GM19467 (cell line): Measurements from ENCODE around the gene CAPS2.
"Not testable (repeated sequence)": the region's sequence is repeated elsewhere in the genome, so short reads cannot be mapped to it uniquely, and the experiment has no call there.

Experiments
- ATAC-seq: cut with Tn5 transposase; IDR thresholded peaks from one replicate; pipeline ENCODE4 v1.9.1; 2021; ENCODE audit warnings: mild to moderate bottlenecking, moderate library complexity; ENCODE audit not compliant: unreplicated experiment

The CAPS2 gene

DNA sequence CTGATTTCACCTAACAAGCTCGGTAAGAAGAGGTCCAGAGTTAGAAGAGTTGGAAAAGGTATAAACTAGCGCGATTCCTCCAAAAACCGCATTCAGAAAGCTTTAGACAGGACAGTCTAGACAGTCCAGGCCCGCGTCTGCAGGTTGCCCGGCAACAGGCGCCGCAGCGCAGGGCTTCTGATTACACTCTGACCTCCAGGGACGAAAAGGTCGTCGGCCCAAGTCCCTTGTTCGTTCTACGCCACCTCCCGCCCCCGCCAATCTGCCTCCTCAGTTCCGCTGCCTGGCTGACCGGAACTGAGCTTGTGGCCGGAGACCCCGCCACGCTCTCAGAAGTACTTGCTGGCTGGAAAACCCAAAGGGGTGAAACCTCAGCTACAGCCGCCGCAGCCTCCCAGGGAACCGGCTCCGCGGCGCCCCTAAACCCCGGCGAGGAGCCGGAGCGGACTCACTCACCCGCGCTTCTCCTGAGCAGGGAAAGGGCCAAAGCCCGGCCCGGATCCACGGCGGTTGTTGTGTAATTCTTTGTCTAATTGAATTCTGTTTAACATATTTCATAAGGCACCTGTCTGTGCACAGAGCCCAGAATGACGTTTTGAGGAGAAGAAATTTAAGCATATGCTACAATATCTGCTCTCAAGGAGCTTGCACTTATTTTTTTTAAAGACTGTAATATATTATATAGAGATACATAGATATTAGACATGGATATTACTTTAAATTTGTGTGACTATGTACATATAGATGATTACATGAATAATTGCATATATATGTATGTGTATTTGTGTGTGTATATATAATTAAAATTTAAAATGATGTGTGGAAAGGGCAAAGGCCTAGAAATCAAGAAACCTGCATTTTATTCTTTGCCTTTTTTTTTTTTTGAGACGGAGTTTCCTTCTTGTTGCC lies at the start of gene CAPS2:
CAPS2 (minus strand) TSS at position 407 of the 909 bp plus-strand sequence. CDS start 3,826 bp downstream, outside the sequence.
- ATAC-seq = peak; percentile 88

DNA sequence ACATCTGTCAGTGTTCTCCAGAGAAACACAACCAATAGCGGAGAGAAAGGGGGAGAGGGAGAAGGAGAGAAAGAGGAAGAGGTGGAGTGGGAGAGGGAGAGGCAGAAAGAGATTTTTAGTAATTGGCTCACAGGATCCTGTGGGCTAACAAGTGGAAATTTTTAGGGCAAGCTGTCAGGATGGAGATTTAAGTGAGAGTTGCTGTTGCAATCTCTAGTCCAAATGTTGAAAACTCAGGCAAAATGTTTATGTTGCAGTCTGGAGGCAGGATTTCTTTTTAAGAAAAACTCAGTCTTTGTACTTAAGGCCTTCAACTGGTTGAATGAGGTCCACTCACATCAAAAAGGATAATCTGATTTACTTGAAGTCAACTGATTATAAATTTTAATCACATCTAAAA lies 48.2 kb upstream of the CAPS2 start:
- ATAC-seq = no peak

DNA sequence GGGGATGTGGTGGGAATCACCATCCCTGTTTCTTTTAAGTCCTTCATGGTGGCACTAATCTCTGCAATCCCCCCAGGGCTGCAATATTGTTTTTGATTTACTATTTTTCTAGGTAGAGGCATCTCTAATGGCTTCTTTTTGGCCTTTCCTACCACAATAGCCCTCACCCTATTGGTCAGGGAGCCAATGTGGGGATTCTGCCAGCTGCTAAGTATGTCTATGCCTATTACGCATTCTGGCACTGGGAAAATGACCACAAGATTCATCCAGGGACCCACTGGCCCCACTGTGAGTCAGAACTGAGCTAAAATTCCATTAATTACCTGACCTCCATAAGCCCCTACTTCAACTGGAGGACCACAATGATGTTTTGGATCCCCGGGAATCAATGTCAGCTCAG lies 44.8 kb upstream of the CAPS2 start:
- no peak for ATAC-seq

DNA sequence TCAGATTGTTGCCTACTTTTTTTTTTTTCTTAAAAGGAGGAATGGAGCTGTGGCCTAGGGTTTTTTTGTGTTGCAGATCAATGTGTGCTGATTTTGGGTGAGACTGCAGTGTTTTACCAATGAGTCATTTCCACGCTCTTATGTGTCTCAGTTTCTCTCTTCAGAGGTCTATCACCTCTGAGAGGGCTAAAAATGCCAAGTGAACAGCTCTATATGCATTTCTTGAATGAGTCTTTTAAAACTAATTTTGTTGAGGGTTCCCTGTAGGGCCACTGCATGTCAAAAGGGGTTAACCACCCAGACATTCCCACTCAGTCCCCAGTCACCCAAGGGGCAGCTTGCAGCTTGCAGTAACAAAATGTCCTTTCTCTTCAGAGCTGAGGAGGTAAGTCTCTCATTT lies 36.5 kb upstream of the CAPS2 start:
- ATAC-seq = peak; percentile 54

DNA sequence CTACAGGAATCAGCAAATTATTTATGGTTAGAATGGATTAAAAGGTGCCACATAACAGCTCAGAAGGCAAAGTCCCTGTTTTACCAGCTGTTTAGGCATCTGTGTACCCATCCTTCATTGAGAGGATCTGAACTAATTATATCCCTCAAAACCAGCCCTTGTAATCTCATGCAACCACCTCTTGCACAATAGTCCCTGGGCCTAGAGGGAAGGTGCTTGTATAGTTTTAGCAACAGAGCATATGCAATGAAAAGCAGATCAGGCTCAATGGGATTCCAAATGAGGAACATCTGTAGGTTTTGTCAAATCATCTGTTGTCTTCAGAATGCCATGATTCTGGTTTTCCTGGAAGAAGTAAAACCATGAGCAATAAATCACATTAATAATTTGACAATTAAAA lies 34.8 kb upstream of the CAPS2 start:
- ATAC-seq = no peak

DNA sequence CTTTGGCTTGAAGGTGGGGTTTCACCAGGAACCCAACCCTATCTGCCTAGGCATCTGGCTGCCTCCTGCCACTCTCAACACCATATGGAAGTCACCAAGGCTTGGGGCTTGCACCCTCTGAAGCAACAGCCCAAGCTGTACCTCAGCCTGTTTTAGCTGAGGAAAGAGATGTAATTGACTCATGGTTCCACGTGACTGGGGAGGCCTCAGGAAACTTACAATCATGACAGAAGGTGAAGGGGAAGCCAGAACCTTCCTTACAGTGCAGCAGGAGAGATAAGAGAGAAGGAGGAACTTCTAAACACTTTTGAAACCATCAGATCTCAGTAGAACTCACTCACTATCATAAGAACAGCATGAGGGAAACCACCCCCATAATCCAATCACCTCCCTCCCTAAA lies 31.3 kb upstream of the CAPS2 start:
- no peak for ATAC-seq

DNA sequence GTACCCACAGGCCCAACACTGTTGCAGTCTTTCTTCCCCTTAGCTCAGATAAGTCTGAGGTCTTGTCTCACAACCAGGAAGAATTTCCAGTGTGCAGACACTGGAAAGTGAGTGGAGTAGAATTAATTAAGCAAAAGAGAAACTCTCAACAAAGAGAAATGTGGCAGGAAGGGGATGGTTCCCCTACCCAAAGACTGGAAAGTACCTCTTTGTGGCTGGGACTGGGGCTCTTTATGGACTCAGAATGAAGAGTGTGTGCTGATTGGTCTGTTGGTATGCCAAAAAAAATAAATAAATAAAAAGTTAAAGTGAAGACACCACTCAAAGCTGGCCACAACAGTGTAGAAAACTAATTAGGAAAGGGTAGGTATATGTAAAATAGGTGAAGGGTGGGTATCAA lies 30.8 kb upstream of the CAPS2 start:
- no peak for ATAC-seq

DNA sequence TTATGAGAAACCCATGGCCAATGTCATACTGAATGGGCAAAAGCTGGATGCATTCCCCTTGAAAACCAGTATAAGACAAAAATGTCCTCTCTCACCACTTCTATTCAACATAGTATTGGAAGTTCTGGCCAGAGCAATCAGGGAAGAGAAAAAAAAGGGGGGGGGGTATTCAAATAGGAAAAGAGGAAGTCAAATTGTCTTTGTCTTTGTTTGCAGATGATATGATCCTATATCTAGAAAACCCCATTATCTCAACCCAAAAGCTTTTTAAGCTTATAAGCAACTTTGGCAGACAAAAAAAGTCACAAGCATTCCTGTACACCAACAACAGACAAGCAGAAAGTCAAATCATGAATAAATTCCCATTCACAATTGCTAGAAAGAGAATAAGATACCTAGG lies 23.9 kb upstream of the CAPS2 start:
- no peak for ATAC-seq

DNA sequence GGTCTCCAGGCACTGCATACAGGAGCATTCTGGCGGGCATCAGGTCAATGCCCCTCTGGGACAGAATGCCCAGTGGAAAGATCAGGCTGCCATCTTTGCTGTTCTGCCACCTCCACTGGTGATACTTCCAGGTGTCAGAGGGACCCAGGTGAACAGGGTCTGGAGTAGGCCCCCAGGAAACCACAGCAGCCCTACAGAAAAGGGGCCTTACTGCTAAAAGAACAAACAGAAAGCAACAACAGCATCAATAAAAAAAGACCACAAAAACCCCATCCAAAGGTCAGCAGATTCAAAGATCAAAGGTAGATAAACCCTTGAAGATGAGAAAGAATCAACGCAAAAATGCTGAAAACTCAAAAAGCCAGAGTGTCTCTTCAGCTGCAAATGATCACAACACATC lies 20.3 kb upstream of the CAPS2 start:
- no peak for ATAC-seq

DNA sequence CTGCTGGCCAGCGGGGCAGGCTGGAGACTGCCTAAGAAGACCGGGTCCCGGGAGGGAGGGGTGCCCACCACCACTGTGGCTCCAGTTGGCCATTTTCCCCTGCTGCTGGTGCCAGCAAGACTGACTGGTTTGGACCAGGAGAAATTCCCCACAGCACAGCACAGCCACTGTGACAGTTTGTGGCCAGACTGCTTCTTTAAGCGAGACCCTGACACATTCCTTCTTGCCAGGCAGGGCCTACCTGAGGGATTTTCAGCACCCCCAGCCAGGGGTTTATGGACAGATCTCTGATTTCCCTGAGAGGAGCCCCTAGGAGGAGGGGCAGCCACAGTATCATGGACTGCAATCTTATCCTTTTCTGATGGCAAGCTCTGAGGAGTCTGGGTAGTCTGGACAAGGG lies 19.8 kb upstream of the CAPS2 start:
- ATAC-seq = no peak

DNA sequence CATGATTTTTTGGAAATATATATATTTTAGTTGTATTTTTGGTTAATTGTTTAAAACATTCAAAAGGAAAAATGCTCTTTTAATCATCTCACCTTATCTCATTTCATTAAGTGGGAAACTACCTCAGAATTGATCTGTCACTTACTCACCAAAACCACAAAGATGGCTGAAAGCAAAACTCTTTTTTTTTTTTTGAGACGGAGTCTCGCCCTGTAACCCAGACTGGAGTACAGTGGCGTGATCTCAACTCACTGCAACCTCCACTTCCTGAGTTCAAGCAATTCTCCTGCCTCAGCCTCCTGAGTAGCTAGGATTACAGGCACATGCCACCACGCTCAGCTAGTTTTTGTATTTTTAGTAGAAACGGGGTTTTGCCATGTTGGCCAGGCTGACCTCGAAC lies 16.1 kb upstream of the CAPS2 start:
- ATAC-seq = not testable (repeated sequence)

DNA sequence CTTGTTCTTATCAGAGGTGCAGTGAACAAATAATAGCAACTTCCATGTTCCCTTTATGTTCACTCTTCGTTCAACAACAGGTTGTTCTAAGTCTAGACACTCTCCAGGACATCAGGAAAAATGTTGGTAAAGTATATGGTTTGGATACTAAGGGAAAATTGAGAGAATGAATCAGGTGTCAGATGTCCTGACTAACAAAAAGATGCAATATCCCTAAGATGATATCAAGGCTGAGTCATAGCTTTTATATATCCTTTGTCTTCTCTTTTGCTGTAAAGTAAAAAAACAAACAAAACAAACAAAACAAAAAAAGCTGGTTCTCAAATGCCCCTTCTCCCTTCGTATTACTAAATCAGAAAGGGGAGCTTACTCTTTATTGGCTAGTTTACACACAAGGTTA lies 15.4 kb upstream of the CAPS2 start:
- ATAC-seq = no peak

DNA sequence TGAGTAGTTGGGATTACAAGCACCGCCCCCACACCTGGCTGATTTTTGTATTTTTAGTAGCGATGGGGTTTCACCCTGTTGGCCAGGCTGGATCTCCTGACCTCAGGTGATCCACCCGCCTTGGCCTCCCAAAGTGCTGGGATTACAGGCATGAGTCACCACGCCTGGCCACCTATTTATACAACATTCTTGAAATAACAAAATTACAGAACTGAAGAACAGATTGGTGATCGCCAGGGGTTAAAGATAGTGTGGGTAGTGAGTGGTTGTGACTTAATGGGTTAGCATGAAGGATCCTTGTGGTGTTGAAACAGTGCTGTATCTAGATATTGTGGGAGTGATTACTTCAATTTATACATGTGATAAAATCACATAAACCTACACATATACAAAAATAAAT lies 11.7 kb upstream of the CAPS2 start:
- ATAC-seq = no peak

DNA sequence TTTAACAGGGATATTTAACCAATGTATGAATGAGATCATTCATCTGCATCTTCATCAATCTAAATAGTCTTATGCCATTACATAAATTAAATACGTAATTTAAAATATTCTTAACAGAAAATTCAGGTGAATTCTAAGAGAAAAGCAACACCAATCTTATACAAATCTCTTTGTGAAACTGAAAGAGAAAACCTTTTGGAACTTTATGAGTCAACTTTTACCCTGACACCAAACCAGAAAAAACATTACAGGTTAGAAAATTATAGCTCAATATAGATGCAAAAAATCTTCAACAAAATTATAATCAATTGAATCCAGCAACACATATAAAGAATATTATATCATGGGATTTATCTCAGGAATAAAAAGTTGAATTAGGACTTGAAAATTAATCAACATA lies 7.8 kb upstream of the CAPS2 start:
- peak; percentile 49 for ATAC-seq

DNA sequence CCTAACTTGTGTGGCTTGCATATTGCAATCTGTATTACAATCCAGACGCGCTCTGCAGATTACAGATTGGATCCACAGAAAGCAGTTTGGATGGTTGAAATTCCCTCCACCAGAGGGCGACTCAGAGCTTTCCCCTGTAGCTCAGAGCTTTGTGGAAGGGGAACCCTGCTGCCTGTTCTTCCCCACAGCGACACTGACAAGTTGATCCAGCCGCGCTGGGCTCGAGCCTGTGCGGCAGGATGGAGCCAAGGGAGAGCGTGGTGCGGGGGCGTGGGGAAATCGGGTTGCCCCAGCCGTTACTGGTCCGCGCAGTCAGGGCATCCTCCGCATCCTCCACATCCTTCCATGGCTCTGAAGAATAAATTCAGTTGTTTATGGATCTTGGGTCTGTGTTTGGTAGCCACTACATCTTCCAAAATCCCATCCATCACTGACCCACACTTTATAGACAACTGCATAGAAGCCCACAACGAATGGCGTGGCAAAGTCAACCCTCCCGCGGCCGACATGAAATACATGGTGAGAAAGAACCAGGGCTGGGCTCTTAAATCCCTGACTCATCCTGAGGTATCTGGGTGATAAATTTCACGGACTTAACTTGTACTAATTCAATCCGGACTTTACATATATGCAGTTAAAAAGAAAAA lies 4.4 kb upstream of the CAPS2 start, which contains the start of gene GLIPR1L1:
GLIPR1L1 (plus strand) TSS at position 287 of the 647 bp plus-strand sequence; CDS start at position 346, 59 bp downstream.
- ATAC-seq = peak; percentile 52

DNA sequence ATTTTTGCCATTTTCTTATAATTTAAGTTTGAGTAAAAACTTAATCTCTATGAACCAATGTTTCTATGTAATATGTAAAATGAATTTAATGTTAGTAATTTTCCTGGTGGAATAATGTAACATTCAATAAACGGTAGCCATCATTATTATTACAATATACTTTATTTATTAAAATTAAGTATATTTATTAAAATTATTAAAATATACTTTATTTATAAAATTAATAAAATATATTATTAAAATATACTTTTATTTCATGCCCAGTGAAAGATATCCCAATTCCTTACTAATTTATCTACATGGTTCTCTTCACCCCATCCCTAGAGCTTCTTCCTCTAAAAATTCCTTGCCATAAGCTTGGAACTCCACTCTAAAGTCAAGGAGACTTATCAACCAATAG lies 2.5 kb downstream of the CAPS2 start:
- no peak for ATAC-seq

DNA sequence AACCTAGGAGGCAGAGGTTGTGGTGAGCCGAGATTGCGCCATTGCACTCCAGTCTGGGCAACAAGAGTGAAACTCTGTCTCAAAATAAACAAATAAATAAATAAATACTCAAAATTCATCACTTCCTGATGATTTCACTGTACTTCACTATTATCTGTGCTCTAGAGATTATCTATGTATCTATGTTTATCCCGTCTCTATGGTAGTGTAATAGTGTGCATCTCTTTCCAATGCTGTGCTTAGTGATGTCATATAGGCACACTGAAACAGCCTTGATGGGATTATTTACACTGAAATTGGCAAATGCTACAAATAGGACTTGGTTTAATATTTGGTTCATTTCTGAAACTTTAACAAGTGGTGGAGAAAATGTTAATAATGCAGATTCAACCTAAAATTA lies 6.5 kb downstream of the CAPS2 start:
- ATAC-seq = no peak

DNA sequence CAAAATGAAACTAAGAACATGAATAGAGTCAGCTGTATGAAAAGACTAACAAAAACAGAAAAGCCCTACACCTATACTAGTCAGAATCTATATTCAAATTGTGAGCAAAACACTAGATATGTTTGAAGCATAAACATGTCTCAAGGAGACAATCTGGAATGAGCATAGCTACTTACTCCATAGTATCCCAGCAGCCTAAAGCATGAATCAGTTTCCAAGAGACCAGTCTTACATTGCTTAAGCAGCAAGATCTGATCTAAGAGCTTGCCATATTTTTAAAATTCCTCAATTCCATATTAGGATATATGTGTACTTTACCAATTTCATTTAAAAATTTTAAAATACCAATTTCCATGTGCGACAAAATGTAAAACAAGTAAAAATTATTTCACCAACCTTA lies 7.7 kb downstream of the CAPS2 start:
- ATAC-seq = no peak

DNA sequence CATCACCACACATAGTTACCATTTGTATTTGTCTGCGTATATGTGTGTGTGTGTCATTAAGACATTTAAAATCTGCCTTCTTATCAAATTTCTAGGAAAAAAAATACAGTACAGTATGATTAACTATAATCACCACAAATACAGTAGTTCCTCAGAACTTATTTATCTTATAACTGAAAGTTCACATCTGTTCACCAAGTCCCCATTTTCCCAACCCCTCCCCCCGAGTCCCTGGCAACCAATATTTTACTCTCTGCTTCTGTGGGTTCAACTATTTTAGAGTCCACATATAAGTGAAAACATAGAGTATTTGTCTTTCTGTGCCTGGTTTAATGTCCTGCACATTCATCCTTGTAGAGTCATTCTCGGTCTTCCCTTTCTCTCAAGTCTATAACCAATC lies 12.3 kb downstream of the CAPS2 start:
- no peak for ATAC-seq

DNA sequence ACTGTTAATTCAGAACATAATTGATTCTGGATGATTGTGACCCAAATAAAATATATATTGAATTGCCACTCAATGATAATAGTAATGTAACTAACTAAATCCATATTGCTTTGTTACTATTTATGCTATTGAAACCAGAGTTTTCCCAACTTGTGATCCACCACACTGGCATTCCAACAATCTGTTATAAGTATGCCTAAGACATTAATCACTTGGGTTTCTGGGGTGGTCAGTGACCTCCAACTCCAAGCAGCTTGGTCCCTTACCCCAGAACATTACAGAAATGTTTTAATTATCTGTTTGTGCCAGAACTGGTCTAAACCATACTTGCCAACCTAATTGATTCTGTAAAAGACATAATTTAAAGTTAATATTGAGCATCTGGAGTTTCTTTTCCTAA lies 14.6 kb downstream of the CAPS2 start:
- no peak for ATAC-seq

DNA sequence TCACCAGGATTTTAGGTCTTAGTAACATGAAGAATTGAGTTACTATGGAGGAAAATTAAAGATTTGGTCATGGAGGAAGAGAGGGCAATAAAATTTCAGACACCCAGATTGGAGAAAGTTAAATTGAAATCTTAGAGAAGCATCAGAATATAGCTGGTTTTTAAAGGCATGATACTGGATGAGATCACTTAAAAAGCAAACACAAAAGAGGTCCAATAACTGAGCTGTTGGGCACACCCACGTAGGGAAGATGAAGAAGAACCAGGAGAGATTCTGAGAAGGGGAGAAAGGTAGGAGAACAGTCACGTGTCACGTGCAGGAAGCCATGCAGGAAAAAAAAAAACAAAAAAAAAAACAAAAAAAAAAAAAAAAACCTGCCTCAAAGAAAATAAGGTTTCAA lies 18.8 kb downstream of the CAPS2 start:
- ATAC-seq = no peak

DNA sequence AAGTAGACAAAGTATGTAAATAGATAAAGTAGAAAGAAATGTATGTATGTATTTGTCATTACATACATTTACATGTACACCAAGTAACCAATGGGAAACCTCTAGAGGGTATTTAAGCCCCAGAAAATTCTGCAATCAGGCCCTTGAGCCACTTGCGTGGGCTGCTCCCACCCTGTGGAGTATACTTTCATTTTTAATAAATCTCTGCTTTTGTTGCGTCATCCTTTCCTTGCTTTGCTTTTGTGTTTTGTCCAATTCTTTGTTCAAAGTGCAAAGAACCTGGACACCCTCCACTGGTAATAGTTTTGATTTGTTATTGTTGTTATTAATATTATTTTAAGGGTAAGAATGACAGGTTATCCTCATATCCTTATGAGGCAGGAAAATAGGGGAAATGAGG lies 21.8 kb downstream of the CAPS2 start:
- no peak for ATAC-seq
